ENCODE results near the gene PLEKHH1.
"Not testable (repeated sequence)": the region's sequence is repeated elsewhere in the genome, so short reads cannot be mapped to it uniquely, and the experiment has no call there.

PLEKHH1 gene

DNA sequence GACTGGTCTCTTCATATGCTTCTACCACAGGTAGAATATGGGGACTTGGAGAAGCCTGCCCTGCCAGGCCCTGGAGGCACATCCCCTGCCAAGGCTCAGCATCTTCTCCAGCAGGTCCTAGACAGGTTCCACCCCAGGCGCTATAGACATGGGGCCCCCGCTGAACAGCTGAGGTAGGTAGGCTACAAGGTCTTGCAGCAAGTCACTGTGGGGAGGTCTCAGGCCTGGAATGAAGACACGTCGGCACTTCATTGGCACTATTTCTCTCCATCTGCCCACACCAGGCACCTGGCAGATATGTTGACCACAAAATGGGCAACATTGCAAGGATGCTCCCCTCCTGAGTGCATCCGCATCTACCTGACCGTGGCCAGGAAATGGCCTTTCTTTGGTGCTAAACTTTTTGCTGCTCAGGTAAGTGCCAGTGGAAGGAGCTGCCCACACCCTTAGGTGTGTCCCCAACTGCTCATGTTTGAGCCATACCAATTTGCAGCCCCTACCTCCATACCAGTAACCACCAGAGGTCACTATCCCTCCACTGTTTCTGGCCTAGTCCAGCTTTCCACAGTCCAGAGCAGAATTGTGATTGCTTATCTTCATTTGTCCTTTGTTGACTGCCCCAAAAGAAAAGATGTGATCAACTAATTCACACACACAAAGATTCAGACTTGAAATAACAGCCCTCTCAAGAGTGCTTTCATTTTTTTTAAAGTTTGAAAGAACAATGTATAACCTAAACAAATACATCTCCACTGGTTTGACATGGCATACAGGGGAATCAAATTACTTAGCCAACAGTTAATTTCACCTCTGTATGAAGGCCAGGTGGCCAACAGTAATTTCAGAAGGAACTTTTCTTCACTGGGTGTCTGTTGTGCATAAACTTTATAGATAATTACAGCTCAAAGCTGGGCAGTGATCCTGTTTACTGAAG is 50.9 kb downstream of the PLEKHH1 start:
- DNase-seq (ENCODE audit: low read depth): no peak

DNA sequence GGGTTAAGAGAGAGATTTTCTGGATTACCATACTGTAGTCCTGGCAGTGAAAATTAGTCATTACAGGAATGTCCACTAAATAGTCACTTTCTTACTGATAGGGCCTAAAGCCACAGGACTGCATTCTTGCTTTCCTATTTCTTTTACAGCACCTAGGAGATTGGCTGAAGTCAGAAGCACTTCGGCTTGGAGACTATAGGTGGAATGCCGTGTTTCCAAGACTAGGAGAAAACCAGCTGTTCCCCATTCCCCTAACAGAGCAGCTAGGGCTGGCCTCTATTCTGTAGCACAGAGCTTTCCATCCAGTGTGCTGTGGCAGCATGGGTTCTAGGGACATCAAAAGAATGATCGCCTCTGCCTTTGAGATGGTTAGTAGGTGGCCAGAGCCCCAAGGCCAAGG is 51.9 kb downstream of the PLEKHH1 start:
- no peak for DNase-seq (ENCODE audit: low read depth)

DNA sequence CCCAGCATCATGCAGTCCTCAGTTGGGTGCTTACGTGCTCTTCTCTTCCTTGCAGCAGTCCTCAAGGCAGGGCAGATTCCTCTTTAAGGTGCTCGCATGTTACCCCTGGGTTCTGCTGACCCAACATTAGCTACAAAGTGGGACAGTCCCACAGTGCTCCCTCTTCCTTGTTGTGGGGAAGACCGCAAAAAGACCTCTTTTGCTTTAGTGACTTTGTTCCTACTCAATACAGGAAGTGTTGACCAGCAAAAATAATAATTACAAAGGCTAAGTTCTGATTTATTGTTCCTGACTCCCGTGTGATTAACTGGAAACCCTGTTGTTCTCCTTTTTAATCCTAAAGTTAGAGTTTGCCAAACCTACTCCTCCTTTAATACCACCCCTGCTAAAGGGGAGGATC is 53.3 kb downstream of the PLEKHH1 start:
- no peak for DNase-seq (ENCODE audit: low read depth)

DNA sequence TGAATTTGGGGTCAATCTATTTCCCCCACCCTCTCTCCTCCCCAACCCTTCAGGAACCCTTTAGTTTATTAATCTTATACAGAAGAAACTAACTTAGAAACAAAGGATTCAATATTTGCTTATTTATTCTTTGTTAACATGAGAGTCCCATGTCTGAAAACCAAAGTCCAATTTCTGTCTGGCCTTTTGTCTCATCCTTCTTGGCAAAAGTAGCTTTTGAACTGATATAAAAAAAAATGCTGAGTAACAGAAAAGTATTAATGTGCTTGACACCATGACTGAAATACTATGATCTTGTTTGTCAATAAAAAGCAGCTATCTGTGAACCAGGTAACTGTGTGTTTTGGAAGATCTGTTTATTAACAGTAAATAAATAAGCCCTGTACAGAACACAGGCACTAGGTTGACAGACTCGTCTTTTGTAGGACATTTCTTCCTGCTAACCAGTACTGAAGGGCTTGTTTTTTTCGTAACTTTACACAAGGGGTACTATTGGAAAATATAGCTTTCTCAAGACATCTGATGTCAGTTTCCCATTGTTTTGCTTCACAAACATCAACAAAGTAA is 56.2 kb downstream of the PLEKHH1 start:
- DNase-seq (ENCODE audit: low read depth): no peak

DNA sequence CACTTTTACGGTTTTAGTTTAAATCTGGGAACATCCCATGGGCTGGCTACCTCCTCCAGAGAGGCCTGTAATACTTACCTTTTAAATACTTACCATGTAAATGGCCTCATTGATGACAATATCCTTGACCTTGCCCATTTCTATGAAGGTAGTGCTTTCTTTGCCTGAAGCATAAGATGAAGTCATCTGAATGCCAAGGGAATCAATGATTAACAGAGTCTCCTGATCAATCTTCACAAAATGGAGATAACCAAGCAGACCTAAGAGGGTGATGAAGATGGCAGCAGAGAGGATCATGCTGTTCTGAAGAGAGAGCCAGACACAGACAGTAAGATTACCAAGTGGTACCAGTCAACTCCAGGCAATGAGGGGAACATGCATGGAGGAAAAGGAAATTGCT is 60.6 kb downstream of the PLEKHH1 start:
- DNase-seq (ENCODE audit: low read depth): not testable (repeated sequence)

DNA sequence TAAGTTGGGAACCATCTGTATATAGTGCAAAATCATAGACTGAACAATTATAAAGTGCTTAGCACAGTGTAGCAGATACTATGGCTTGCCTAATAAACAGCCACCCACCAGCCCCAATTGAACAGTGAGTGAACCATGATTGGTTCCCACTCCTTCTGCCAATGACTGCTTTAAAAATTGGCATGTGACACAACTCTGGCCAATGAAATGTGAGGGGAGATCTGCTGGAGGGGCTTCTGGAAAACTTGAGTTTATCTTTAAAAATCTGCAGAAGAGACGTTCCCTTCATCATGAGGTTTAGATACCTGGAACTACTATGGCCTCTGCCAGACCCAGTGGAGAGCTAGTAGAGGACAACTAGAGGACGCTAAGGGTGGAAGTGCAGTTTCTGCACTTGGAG is 62.3 kb downstream of the PLEKHH1 start:
- DNase-seq (ENCODE audit: low read depth): no peak

DNA sequence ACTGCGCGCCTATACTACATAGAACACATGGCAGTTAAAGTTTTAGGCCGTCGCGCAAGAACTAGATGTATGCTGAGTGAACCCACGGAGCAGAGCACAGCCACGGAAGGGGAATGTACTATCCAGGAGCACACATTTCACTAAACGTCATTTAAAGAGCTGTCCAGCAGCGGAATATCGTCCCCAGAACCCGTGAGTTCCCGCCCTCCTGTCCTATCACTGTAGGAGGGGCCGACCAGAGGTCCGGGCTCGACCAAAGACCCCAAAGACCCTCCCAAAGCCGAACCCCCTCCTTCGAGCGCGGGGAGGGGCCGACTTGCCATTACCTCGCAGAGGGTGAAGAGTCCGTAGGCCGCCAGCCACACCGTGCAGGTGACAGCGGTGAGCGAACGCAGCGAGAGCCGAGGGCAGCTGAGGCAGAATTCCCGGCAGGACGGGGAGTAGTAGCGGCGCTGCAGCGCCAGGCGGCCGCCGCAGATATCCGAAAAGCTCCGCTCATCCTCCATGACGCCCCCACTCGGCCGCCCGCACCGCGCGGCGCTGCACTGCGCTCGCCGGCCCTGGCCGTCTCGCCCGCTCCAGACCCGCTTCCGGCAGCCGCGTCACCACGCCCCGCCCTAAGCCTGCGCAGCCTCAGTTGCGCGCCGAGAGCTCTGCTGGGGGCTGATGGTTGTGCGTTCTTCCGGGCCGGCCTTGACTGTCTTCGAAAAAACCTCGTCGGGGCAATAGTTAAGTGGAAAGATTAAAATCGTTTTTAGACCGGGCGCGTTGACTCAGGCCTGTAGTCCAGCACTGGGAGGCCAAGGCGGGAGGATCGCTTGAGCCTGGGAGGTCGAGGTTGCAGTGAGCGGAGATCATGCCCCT is 66.8 kb downstream of the PLEKHH1 start, which contains the start of gene PIGH:
TSS of gene PIGH (minus strand) at position 571 of the 864 bp plus-strand sequence. CDS start at position 506, 65 bp downstream.
- DNase-seq (ENCODE audit: low read depth): no peak

DNA sequence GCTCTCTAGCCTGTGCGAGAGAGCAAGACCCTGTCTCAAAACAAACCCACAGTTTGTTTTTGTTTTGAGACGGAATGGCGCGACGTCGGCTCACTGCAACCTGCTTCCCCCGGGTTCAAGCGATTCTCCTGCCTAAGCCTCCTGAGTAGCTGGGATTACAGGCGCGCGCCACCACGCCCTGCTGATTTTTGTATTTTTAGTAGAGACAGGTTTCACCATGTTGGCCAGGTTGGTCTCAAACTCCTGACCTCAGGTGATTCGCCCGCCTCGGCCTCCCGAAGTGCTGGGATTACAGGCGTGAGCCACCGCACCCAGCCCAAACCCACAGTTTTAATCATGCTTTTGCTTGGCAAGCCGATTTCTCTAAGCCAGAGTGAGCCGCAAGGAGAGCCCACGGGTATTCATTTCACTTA is 67.5 kb downstream of the PLEKHH1 start:
- DNase-seq (ENCODE audit: low read depth): not testable (repeated sequence)

DNA sequence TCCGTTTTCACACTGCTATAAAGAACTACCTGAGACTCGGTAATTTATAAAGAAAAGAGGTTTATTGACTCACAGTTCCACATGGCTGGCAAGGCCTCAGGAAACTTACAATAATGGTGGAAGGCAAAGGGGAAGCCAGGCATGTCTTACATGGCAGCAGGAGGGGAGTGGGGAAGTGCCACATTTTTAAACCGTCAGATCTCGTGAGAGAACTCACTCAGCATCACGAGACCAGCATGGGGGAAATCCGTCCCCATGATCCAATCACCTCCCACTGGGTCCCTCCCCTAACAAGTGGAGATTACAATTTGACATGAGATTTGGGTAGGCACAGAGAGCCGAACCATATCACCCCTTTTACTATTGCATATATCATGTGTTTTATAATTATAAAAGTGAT is 69.0 kb downstream of the PLEKHH1 start:
- DNase-seq (ENCODE audit: low read depth): no peak

DNA sequence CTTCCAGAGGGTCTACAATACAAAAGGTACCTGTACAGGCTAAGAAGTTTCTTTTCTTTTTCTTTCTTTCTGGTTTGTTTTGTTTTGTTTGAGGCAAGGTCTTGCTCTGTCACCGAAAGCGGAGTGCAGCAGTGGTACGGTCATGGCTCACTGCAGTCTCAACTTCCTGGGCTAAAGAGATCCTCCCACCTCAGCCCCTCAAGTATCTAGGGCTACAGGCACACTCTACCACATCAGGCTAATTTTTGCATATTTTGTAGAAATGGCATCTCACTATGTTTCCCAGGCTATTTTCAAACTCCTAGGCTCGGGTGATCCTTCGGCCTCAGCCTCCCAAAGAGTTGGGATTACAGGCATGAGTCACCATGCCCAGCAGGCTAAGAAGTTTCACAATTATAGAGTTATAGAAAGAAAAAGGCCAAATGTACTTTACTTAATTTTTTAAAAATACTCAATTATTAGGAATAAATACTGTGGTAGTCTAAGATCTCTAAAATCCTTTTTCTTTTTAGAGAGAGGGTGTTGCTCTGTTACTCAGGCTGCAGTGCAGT is 70.0 kb downstream of the PLEKHH1 start:
- no peak for DNase-seq (ENCODE audit: low read depth)

DNA sequence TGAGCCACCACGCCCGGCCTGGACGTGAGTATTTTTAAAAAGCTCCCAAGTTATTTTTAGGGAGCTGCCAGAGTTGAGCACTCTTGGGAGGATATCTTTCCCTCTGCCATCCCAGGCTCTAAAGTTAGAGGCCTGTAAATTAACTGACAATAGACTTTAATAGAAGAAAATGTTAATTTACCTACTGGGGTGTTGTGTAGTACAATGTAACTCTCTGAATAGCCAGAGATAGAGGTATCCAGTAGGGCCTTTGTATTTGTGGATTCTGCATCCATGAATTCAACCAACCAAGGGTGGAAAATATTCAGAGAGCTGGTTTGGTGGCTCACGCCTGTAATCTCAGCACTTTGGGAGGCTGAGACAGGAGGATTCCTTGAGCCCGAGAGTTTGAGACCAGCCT is 74.6 kb downstream of the PLEKHH1 start:
- DNase-seq (ENCODE audit: low read depth): no peak

DNA sequence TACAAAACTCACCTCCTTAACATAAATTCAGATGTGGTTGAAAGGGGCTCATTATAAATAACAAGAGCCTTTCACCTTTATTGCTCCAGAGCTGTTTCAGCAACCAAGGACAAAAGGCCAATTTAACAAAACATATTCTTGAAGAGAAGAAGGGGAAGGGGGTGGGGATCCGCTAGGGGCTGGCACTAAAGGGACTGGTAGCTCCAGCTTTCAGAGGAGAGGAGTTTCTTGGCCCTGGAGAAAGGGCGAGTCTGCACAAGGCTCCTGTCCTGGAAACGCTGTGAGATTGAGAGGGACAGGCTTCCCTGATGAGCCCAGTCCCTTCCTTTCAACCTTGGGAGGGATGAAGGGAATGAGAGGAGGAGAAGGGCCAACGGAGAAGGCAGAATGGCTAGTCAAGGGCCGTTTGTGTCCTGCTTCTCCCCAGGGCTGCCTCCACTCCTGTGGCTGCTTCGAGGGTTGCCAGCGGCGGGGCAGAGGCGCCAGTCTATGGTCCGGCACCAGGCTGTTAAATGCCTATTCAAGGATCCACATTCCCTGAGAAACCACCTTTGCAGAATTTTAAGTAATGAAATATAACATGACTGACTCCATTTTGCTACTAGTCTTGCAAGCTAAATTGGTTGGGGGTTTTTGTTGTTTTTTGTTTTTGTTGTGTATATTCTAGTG is 76.7 kb downstream of the PLEKHH1 start:
- DNase-seq (ENCODE audit: low read depth): no peak

DNA sequence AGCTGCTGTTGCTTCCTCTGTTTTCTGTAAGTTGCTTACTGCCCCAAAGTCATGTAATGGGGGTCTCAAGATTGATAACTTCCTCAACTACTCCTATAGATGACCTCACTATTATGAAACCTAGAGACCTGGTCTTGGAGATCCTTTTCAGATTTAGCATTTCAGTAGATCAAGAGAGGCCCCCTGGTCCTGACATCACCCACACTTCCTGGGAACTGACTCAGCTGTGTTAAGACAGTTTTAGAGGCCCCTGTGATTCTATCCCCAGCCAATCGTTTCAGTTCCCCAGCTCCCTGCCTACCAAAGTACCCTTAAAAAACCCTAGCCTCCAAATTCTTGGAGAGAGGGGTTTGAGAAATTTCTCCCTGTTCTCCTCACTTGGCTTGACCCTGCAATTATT is 77.4 kb downstream of the PLEKHH1 start:
- no peak for DNase-seq (ENCODE audit: low read depth)

DNA sequence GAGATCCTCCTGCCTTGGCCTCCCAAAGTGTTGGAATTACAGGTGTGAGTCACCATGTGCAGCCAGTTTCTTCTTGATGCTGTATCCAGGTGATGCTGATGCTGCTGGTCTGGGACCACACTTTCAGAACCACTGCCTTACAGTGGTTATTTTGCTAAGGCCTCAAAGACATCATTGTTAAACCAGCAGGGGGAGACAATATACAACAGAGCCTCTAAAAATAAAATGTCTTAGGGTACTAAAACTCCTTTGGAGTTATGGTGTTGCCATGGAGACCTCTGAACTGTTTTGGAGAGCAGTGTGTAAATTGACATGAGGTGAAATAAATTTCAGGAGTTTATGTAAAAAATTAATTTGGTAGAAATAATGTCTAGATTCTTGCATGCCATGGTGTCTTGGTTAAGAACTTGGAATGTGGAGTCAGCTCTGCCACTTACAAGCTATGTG is 85.5 kb downstream of the PLEKHH1 start:
- peak; percentile 38 for DNase-seq (ENCODE audit: low read depth)

DNA sequence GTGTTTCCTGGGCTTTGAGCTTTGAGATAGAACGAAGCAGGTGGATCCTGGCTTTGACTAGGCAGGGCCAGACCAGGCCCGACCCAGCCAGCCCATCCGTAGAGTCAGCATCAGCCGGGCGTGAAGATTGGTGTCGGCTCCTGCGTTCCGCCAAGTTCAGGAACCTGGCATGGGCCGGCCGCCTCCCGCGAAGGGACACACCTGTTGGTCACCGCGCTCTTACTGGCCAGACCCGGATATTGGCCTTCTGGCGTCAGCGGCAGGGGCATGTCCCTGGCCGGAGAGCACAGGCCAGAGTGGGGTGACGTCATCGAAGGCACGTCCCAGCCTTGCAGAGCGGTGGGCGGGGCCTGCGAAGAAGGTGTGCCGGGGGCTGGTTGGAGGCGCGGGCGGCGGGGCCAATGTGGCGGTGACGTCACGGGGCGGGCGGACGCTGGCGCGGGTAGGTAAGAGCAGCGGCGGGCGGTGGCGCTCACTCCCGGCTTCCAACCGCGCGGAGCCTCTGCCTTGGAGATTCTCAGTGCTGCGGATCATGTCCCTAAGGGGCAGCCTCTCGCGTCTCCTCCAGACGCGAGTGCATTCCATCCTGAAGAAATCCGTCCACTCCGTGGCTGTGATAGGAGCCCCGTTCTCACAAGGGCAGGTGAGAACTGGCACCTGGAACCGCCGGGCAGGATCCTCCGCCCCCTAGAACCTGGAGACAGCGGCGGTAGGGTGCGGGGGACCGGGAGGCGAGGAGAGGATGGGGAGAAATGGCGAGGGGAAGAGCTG is 86.5 kb downstream of the PLEKHH1 start, which contains the start of gene ARG2:
TSS of gene ARG2 (plus strand) at position 475 of the 771 bp plus-strand sequence. CDS start at position 533, 58 bp downstream.
- peak; percentile 69 for DNase-seq (ENCODE audit: low read depth)

DNA sequence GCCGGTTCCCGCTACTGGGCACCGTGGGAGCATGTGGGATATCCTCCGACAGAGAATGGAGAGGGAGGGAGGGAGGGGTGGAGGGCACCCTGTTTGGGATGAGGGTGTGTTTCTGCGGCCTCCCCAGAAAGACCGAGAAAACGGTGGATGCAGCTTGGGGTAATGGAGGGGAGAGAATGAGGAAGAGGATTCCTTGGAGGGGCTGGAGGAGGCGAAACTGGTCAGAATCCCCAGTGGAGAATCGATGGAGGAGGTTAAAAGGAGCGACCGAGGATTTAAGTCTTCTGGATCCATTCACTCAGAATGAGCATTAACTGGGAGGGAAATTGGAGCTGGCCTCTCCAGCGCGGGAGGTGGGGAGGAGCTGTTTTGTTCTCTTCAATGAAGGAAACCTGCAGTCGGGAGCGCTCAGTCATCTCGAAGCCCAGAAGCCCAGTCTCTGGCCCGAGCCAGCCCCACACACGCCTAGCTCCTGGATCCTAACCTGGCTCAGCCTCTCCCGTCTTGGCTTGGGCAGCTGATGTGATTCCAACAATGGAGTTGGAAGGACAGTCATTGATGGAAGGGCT is 87.2 kb downstream of the PLEKHH1 start:
- DNase-seq (ENCODE audit: low read depth): no peak

DNA sequence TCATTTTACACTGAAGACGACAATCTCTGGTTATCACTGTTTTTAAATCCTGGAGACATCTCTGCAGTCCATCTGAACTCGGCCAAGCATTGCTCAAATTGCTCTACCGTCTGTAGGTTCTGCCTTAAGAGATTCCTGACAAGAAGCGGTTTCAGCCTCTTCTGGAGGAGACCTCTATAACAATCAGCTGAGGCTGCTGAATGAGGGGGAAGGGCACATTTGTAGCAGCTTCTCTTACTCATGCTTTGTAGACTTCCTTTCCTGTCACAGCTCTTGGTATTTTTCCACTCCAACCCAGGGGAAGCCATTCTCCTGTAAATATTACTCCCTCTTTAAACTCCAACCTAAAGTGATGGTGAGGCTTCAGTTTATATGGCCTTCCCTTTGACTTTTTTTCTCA is 89.6 kb downstream of the PLEKHH1 start:
- DNase-seq (ENCODE audit: low read depth): peak; percentile 29

DNA sequence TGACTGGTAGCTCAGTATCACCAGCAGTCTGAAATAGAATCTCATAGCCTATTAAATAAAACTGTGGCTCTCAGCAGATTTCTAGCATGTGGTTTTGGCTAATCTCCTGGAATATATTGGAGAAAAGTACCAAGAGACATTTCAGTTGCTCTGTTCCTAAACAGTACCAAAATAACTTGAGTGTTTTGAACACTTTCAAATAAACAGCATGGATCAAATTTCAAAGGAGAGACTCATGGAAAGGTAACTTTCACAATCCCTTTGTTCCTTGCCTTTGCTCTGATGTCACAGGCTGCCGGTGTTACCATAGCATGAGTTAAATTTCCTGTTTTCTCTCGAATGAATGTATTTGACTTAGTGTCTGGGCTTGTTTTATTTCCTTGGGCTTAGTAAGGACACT is 90.0 kb downstream of the PLEKHH1 start:
- no peak for DNase-seq (ENCODE audit: low read depth)

DNA sequence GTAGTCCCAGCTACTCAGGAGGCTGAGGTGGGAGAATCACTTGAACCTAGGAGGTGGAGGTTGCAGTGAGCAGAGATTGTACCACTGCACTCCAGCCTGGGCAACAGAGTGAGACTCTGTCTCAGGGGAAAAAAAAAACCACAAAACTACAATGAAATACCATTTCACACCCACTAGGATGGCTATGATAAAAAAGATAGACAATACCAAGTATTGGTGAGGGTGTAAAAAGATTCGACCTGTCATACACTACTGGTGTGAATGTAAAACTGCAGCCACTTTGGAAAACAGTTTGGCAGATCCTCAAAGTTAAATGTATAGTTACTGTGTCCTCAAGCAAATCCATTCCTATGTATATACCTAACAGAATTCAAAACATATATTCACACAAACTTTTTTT is 93.0 kb downstream of the PLEKHH1 start:
- not testable (repeated sequence) for DNase-seq (ENCODE audit: low read depth)

DNA sequence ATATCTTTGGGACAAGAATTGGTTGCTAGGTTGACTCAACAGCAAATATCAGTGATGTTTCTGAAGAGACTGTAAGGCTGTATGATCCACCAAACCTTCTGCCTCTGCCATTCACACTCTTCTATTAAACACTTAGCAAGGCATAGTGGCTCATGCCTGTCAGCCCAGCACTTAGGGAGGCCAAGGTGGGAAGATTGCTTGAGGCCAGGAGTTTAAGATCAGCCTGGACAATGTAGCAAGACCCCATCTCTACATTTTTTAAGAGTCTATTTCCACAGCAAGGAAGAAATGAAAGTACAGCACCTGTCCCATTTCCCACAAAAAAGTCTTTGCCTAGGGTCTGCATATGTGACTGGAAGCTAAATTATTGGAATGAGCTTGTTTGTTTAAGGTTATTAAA is 94.4 kb downstream of the PLEKHH1 start:
- no peak for DNase-seq (ENCODE audit: low read depth)

Measured in HS-27A (cell line).